Transverse colon (tissue), 4 donors: ENCODE results near the gene MRTO4. TPM values are rescaled to one million over a fixed set of nuclear protein-coding genes. Genes with fewer than 3 reads are reported as not detected.
"Not testable (repeated sequence)": the region's sequence is repeated elsewhere in the genome, so short reads cannot be mapped to it uniquely, and the experiment has no call there.

ENCODE experiments used
- DNase-seq: peaks from one replicate; pipeline ENCODE4 v3.0.0-alpha.2; 2019
- H3K27ac ChIP-seq, 4 donors: fragments of 200-600 bp; sonication (generic); 2 replicates each; pipeline ENCODE4 v1.5.1; 2016 to 2018; ENCODE audit warnings: inconsistent platforms in 4 of 4
- H3K27me3 ChIP-seq: fragments of 200-600 bp; sonication (generic); 2 replicates; pipeline ENCODE4 v1.5.1; 2017; ENCODE audit warnings: inconsistent platforms
- H3K36me3 ChIP-seq, 4 donors: fragments of 200-600 bp; sonication (generic); 2 replicates each; pipeline ENCODE4 v1.5.1; 2017 to 2019; ENCODE audit warnings: inconsistent platforms in 4 of 4
- H3K4me1 ChIP-seq, 4 donors: fragments of 200-600 bp; sonication (generic); 2 replicates each; pipeline ENCODE4 v1.5.1; 2017 to 2020; ENCODE audit warnings: inconsistent platforms in 4 of 4
- H3K4me3 ChIP-seq, 4 donors: fragments of 200-600 bp; sonication (generic); 1 replicate in 1 of 4; 2 replicates in 3 of 4; pipeline versions ENCODE4 v1.5.1 to v1.6.1; 2017 to 2019; ENCODE audit warnings: inconsistent platforms in 4 of 4
- H3K9me3 ChIP-seq, 2 donors: fragments of 200-600 bp; sonication (generic); 2 replicates each; pipeline ENCODE4 v1.5.1; 2017 to 2019; ENCODE audit warnings: inconsistent platforms in 2 of 2
- EP300 ChIP-seq: sonication (generic); formaldehyde crosslinking; IDR thresholded peaks from one replicate; pipeline ENCODE4 v1.6.1; 2017; ENCODE audit warnings: antibody characterized with exemption, low read depth
- POLR2A ChIP-seq: fragments of 450-650 bp; IDR thresholded peaks from one replicate; pipeline ENCODE4 v1.6.1; 2016; ENCODE audit warnings: antibody characterized with exemption, mild to moderate bottlenecking, moderate library complexity
- POLR2AphosphoS5 ChIP-seq, 3 donors: sonication (generic); formaldehyde crosslinking; IDR thresholded peaks; one replicate each; pipeline ENCODE4 v1.6.1; 2016; ENCODE audit warnings: antibody characterized with exemption in 3 of 3
- WGBS, 2 donors: methylation state at CpG; one replicate each; pipeline ENCODE4 v1.1.5; 2018; ENCODE audit warnings: low coverage in 1 of 2; 5-methylcytosine and 5-hydroxymethylcytosine counted together
- in situ Hi-C, 4 donors: fragments of 200-750 bp; cut with MboI; loops; one replicate each; pipeline versions ENCODE4 v1.15.0 to v1.15.1; 2017; ENCODE audit warnings: low sequenced_read_pairs in 3 of 4, low pct_ligation_motif_present in 1 of 4, low pct_unique_long_range_greater_than_20kb in 1 of 4
- intact Hi-C: fragments of 100-400 bp; cut with DNase I; formaldehyde crosslinking; loops from one replicate; pipeline ENCODE4 v1.15.1; 2023; ENCODE audit warnings: low total_unique reads
- total RNA-seq, 4 donors: library from RNA; depleted of rRNA; stranded (reverse); fragments of >200 nt; gene quantifications; one replicate each; pipeline ENCODE4 v1.1.0, GENCODE V29; 2016
- TF ChIP-seq, protein P1 (sequence below), 5 experiments: fragments of 200-600 bp in 3 of 5; fragments of 450-650 bp in 2 of 5; sonication (generic) in 3 of 5; IDR thresholded peaks; 1 replicate in 2 of 5; 2 replicates in 3 of 5; pipeline ENCODE4 v1.5.1; 2016 to 2017; ENCODE audit warnings: antibody characterized with exemption in 5 of 5, inconsistent platforms in 3 of 5, mild to moderate bottlenecking in 2 of 5, moderate library complexity in 1 of 5

The MRTO4 gene
- total RNA-seq, 4 donors from 2014 or later = 4.9 to 10.8 (median 8.7) TPM

DNA sequence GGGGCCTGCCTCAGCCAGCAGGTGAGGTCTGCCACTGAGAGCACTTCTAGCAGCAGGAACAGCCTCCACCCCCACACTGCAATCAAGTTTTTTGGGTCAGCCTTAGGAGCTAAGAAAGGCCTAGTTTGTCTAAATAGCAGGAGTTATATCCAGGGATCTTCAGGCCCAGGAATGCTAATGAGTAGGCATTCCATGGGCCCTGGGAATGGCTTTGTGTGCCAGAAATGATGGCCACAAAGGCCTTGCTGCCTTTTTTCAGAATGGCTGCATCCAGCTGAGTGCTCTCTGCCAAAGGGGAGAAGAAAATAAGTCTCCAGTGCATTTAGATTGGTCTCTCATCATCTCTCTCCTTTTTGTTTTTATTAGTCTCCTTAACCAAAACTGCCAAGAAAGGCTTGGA lies 2.8 kb downstream of the MRTO4 start:
- H3K4me3 ChIP-seq = no peak overlapping the region
- H3K4me1 ChIP-seq = peaks cover 17 to 29% (median 23%) of the 10 kb centered on the region in 4 donors
- H3K9me3 ChIP-seq = no peaks in the 10 kb centered on the region
- no peaks in the 10 kb centered on the region for H3K27me3 ChIP-seq
- in situ Hi-C loops (no loop called here), intact Hi-C loops (no loop called here)
- DNase-seq = no peak
- peaks cover 0 to 25% (median 7%) of the 10 kb centered on the region in 4 donors for H3K36me3 ChIP-seq
- TF ChIP-seq POLR2A (no peak), EP300 (no peak), POLR2AphosphoS5 (IDR thresholded peaks at IDR 0.05) (no peak)
- TF ChIP-seq, protein P1, sequence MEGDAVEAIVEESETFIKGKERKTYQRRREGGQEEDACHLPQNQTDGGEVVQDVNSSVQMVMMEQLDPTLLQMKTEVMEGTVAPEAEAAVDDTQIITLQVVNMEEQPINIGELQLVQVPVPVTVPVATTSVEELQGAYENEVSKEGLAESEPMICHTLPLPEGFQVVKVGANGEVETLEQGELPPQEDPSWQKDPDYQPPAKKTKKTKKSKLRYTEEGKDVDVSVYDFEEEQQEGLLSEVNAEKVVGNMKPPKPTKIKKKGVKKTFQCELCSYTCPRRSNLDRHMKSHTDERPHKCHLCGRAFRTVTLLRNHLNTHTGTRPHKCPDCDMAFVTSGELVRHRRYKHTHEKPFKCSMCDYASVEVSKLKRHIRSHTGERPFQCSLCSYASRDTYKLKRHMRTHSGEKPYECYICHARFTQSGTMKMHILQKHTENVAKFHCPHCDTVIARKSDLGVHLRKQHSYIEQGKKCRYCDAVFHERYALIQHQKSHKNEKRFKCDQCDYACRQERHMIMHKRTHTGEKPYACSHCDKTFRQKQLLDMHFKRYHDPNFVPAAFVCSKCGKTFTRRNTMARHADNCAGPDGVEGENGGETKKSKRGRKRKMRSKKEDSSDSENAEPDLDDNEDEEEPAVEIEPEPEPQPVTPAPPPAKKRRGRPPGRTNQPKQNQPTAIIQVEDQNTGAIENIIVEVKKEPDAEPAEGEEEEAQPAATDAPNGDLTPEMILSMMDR (IDR thresholded peaks at IDR 0.05) = no peak
- no peak overlapping the region for H3K27ac ChIP-seq

DNA sequence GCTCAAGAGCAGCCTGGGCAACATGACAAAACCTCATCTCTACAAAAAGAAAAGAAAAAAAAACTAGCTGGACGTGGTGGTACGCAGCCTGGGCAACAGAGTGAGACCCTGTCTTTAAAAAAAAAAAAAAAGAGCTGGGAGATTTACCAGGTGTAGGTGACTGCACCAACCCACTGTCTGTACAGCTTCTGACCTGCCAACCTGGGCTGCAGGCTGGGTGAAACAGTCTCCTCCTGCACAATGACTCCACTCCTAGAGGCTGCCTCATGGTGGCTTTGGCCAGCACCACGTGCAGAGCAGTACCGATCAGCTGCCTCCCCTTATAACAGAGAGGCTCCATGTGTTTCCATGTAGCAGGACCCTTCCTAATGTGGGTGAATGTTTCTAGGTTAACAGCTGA lies 3.7 kb downstream of the MRTO4 start:
- peaks cover 0 to 27% (median 8%) of the 10 kb centered on the region in 4 donors for H3K36me3 ChIP-seq
- no peak overlapping the region for H3K4me3 ChIP-seq
- H3K27me3 ChIP-seq = no peaks in the 10 kb centered on the region
- peaks cover 17 to 26% (median 20%) of the 10 kb centered on the region in 4 donors for H3K4me1 ChIP-seq
- in situ Hi-C loops (no loop called here), intact Hi-C loops (no loop called here)
- H3K9me3 ChIP-seq = no peaks in the 10 kb centered on the region
- DNase-seq = no peak
- no peak overlapping the region for H3K27ac ChIP-seq
- 83 to 88% methylated on average over 2 to 4 of the region's 4 CpGs for WGBS, 2 donors
- TF ChIP-seq, protein P1 (IDR thresholded peaks at IDR 0.05) = no peak
- TF ChIP-seq POLR2AphosphoS5 (IDR thresholded peaks at IDR 0.05) (no peak), EP300 (no peak), POLR2A (no peak)

DNA sequence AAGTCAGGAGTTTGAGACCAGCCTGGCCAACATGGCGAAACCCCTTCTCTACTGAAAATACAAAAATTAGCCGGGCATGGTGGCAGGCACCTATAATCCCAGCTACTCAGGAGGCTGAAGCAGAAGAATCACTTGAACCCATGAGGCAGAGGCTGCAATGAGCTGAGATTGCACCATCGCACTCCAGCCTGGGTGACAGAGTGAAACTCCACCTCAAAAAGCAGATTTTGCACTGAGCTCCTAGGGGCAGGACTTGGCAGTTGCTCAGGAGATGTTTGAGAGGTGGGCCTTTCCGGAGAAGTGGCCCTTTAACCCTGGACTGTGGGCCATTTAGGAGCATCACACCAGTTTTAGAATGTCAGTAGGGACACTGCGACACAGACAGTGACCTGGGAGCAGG lies 4.7 kb downstream of the MRTO4 start:
- WGBS, 2 donors = 80 to 96% methylated on average over 1 to 5 of the region's 5 CpGs
- DNase-seq, intact Hi-C loops, in situ Hi-C loops, H3K27me3 ChIP-seq, H3K27ac ChIP-seq, H3K9me3 ChIP-seq, H3K4me3 ChIP-seq: not testable (repeated sequence)
- Histone ChIP-seq H3K4me1 (peaks cover 11 to 21% (median 13%) of the 10 kb centered on the region in 4 donors), H3K36me3 (peaks cover 0 to 27% (median 8%) of the 10 kb centered on the region in 4 donors)

DNA sequence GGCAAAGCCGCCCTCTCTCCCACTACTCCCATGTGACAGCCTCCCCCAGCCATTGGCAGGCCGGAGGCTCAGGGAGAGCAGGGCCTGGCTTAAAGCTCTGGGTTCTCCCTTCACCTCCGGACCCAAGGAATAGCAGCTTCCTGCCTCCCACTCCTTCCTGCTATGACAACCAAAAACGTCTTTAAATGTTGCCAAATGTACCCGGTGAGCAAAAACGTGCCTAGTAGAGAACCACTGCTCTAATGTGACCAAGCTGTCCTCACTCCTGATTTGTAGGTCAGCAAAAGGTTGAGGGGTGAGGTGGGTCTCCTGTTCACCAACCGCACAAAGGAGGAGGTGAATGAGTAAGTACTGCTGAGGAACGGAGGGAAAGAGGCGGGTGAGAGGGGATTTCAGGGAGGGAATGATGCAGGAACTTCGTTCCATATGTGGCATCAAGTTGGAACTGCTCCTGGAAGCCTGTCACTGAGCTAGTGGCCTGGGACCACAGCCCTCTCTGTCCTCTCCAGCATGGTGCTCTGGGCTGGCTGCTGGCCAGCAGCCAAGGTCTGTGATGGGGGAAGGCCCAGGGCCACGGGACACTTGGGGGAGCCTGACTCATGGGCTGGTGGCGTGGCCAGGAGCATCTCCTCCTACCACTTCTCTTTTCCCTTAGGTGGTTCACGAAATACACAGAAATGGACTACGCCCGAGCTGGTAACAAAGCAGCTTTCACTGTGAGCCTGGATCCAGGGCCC lies 5.7 kb downstream of the MRTO4 start:
- Histone ChIP-seq H3K36me3 (peaks cover 0 to 27% (median 8%) of the 10 kb centered on the region in 4 donors), H3K9me3 (no peaks in the 10 kb centered on the region), H3K4me1 (peaks cover 10 to 14% (median 12%) of the 10 kb centered on the region in 4 donors), H3K27me3 (no peaks in the 10 kb centered on the region), H3K27ac (no peak overlapping the region), H3K4me3 (no peak overlapping the region)
- TF ChIP-seq, protein P1 (IDR thresholded peaks at IDR 0.05) = no peak
- TF ChIP-seq EP300 (no peak), POLR2AphosphoS5 (IDR thresholded peaks at IDR 0.05) (no peak), POLR2A (no peak)
- in situ Hi-C loops = no loop called here
- intact Hi-C loops = no loop called here
- WGBS, 2 donors = 64 to 68% methylated on average over 7 to 15 of the region's 15 CpGs
- DNase-seq = no peak
